H1 (cell line): ENCODE measurements around the gene ASIC2. TPM values are rescaled to one million over a fixed set of nuclear protein-coding genes. Genes with fewer than 3 reads are reported as not detected.

Experiments used
- CTCF ChIA-PET: fragments of 300-600 bp; sonication (Branson Sonifier 250); formaldehyde crosslinking; loops from one replicate; lab custom pipeline; 2021; ENCODE audit not compliant: partially characterized antibody; lab: Charles Lee
- POLR2A ChIA-PET: fragments of 300-600 bp; sonication (Branson Sonifier 250); formaldehyde crosslinking; loops from one replicate; lab custom pipeline; 2021; ENCODE audit warnings: inconsistent platforms; ENCODE audit not compliant: partially characterized antibody; lab: Charles Lee
- DNase-seq, 2 experiments: peaks; one replicate each; pipeline versions ENCODE4 v3.0.0 to v3.0.0-alpha.2; 2010 to 2022; ENCODE audit warnings: low spot score in 2 of 2, low read depth in 1 of 2, mixed read lengths in 1 of 2
- FAIRE-seq: peaks from 2 replicates; lab custom pipeline; 2011; peaks lifted over from hg19 to GRCh38; lab: Jason Lieb, UNC
- H2AFZ ChIP-seq: 2 replicates; pipeline ENCODE4 v1.8.1; 2012; ENCODE audit warnings: low read length, inconsistent platforms
- H2AK5ac ChIP-seq: 2 replicates; pipeline ENCODE4 v1.6.1; 2013; ENCODE audit warnings: low read depth, low read length
- H2BK120ac ChIP-seq: replicated peaks from 2 replicates; pipeline ENCODE3; 2013; ENCODE audit warnings: low read depth, low read length, inconsistent platforms
- H2BK12ac ChIP-seq: 2 replicates; pipeline ENCODE4 v1.6.1; 2013; ENCODE audit warnings: low read depth, low read length
- H2BK15ac ChIP-seq: 2 replicates; pipeline ENCODE4 v1.6.1; 2013; ENCODE audit warnings: low read length
- H2BK20ac ChIP-seq: 2 replicates; pipeline ENCODE4 v1.6.1; 2013; ENCODE audit warnings: low read length
- H2BK5ac ChIP-seq: 2 replicates; pipeline ENCODE4 v1.6.1; 2013; ENCODE audit warnings: low read depth, low read length
- H3K14ac ChIP-seq: 2 replicates; pipeline ENCODE4 v1.6.1; 2013; ENCODE audit warnings: inconsistent platforms; ENCODE audit not compliant: insufficient read length
- H3K18ac ChIP-seq: 2 replicates; pipeline ENCODE4 v1.6.1; 2013; ENCODE audit warnings: low read length; ENCODE audit errors: extremely low read depth
- H3K23ac ChIP-seq: 2 replicates; pipeline ENCODE4 v1.6.1; 2013; ENCODE audit warnings: inconsistent platforms; ENCODE audit not compliant: insufficient read length
- H3K23me2 ChIP-seq: 2 replicates; pipeline ENCODE4 v1.6.1; 2013; ENCODE audit warnings: low read depth, low read length
- H3K27ac ChIP-seq: 2 replicates; pipeline ENCODE4 v1.6.1; 2011; ENCODE audit warnings: low read depth, low read length, inconsistent platforms
- H3K27me3 ChIP-seq, 4 experiments: replicated peaks in 1 of 4; 1 replicate in 1 of 4; 2 replicates in 3 of 4; pipeline versions ENCODE4 v1.6.1 to v1.8.1; 2011 to 2013; ENCODE audit warnings: low read length in 3 of 4, mild to moderate bottlenecking in 3 of 4, inconsistent platforms in 2 of 4, mixed read lengths in 2 of 4, moderate library complexity in 1 of 4; ENCODE audit not compliant: control insufficient read depth in 3 of 4, insufficient read depth in 3 of 4; ENCODE audit errors: extremely low read depth in 1 of 4
- H3K36me3 ChIP-seq, 4 experiments: 2 replicates each; pipeline versions ENCODE4 v1.6.1 to v1.8.1; 2011 to 2013; ENCODE audit warnings: mild to moderate bottlenecking in 4 of 4, low read length in 3 of 4, moderate library complexity in 2 of 4, control low read depth in 1 of 4, inconsistent platforms in 1 of 4; ENCODE audit not compliant: insufficient read depth in 4 of 4, control insufficient read depth in 2 of 4
- H3K4ac ChIP-seq: replicated peaks from 2 replicates; pipeline ENCODE3; 2013; ENCODE audit warnings: low read length, low read depth, mixed read lengths, inconsistent platforms; ENCODE audit not compliant: insufficient read length
- H3K4me1 ChIP-seq, 4 experiments: replicated peaks in 1 of 4; 1 replicate in 1 of 4; 2 replicates in 3 of 4; pipeline versions ENCODE4 v1.6.1 to v1.8.1; 2011 to 2013; ENCODE audit warnings: low read length in 3 of 4, inconsistent platforms in 2 of 4, mixed read lengths in 1 of 4; ENCODE audit not compliant: insufficient read depth in 4 of 4, control insufficient read depth in 3 of 4
- H3K4me2 ChIP-seq, 2 experiments: 2 replicates each; pipeline versions ENCODE4 v1.6.1 to v1.8.1; 2011 to 2013; ENCODE audit warnings: low read depth in 2 of 2, low read length in 2 of 2, control low read depth in 1 of 2, inconsistent platforms in 1 of 2, mild to moderate bottlenecking in 1 of 2; ENCODE audit not compliant: insufficient read depth in 1 of 2
- H3K4me3 ChIP-seq, 4 experiments: fragments of 200-600, 300-600 bp in 1 of 4; sonication (generic), shearing (Covaris generic), sonication (Bioruptor Twin) in 1 of 4; 2 replicates each; pipeline versions ENCODE4 v1.5.1 to v1.8.1; 2011 to 2016; ENCODE audit warnings: low read length in 4 of 4, low read depth in 3 of 4, control low read depth in 2 of 4, inconsistent platforms in 2 of 4, mild to moderate bottlenecking in 2 of 4, mixed read lengths in 1 of 4, moderate library complexity in 1 of 4; ENCODE audit not compliant: insufficient read depth in 2 of 4; ENCODE audit errors: extremely low read depth in 1 of 4
- H3K56ac ChIP-seq: replicated peaks from 2 replicates; pipeline ENCODE3; 2013; ENCODE audit warnings: low read depth, mild to moderate bottlenecking, mixed read lengths, low read length, inconsistent platforms; ENCODE audit not compliant: insufficient read length
- H3K79me1 ChIP-seq: 2 replicates; pipeline ENCODE4 v1.6.1; 2013; ENCODE audit warnings: low read depth, low read length, control low read depth
- H3K79me2 ChIP-seq, 2 experiments: 2 replicates each; pipeline versions ENCODE4 v1.6.1 to v1.8.1; 2012 to 2013; ENCODE audit warnings: low read length in 2 of 2, mild to moderate bottlenecking in 2 of 2, inconsistent platforms in 1 of 2; ENCODE audit not compliant: insufficient read depth in 2 of 2, control insufficient read depth in 1 of 2
- H3K9ac ChIP-seq, 4 experiments: replicated peaks in 1 of 4; 1 replicate in 1 of 4; 2 replicates in 3 of 4; pipeline versions ENCODE4 v1.6.1 to v1.8.1; 2011 to 2013; ENCODE audit warnings: low read depth in 3 of 4, low read length in 3 of 4, control low read depth in 2 of 4, mild to moderate bottlenecking in 2 of 4, moderate library complexity in 2 of 4, inconsistent platforms in 1 of 4; ENCODE audit errors: extremely low read depth in 1 of 4
- H3K9me3 ChIP-seq, 2 experiments: 2 replicates each; pipeline versions ENCODE4 v1.6.1 to v1.8.1; 2012 to 2013; ENCODE audit warnings: mild to moderate bottlenecking in 2 of 2, moderate library complexity in 2 of 2, control low read depth in 1 of 2, inconsistent platforms in 1 of 2, low read depth in 1 of 2, low read length in 1 of 2, mixed read lengths in 1 of 2; ENCODE audit not compliant: insufficient read depth in 2 of 2
- H4K20me1 ChIP-seq, 2 experiments: replicated peaks in 1 of 2; 2 replicates each; pipeline versions ENCODE3 to v1.8.1; 2011 to 2013; ENCODE audit warnings: inconsistent platforms in 2 of 2, low read length in 2 of 2, mild to moderate bottlenecking in 1 of 2; ENCODE audit not compliant: insufficient read depth in 2 of 2, control insufficient read depth in 1 of 2
- H4K5ac ChIP-seq: 2 replicates; pipeline ENCODE4 v1.6.1; 2013; ENCODE audit warnings: low read length, low read depth, mixed read lengths, inconsistent platforms; ENCODE audit not compliant: insufficient read length
- H4K8ac ChIP-seq: 2 replicates; pipeline ENCODE4 v1.8.0; 2013; ENCODE audit warnings: mild to moderate bottlenecking, moderate library complexity, low read length, inconsistent platforms; ENCODE audit not compliant: insufficient read depth; ENCODE audit errors: extremely low read depth
- H4K91ac ChIP-seq: replicated peaks from 2 replicates; pipeline ENCODE3; 2013; ENCODE audit warnings: low read length, mixed read lengths, inconsistent platforms; ENCODE audit not compliant: insufficient read length
- ASH2L ChIP-seq: fragments of 200-600, 300-600 bp; sonication (generic); IDR thresholded peaks from one replicate; pipeline ENCODE4 v1.7.1; 2017; ENCODE audit warnings: low read length
- BACH1 ChIP-seq: IDR thresholded peaks from 2 replicates; pipeline ENCODE4 v1.6.1; 2012; ENCODE audit warnings: low read length, improper control_type of control experiment
- EZH2 ChIP-seq: fragments of 200-600 bp; sonication (generic); IDR thresholded peaks from 2 replicates; pipeline ENCODE4 v1.7.1; 2012; ENCODE audit warnings: low read depth, mild to moderate bottlenecking, moderate library complexity, low read length, inconsistent platforms; ENCODE audit not compliant: severe bottlenecking
- HDAC6 ChIP-seq: IDR thresholded peaks from one replicate; pipeline ENCODE4 v1.7.1; 2012; ENCODE audit warnings: low read depth, mild to moderate bottlenecking, inconsistent platforms, low read length, moderate library complexity
- SIX5 ChIP-seq: IDR thresholded peaks from 2 replicates; pipeline ENCODE4 v1.6.1; 2011; ENCODE audit warnings: mild to moderate bottlenecking, low read depth, low read length
- TAF7 ChIP-seq: optimal IDR thresholded peaks from 2 replicates; pipeline ENCODE3; 2011; ENCODE audit warnings: low read depth, mild to moderate bottlenecking, inconsistent platforms, low read length, moderate library complexity, borderline replicate concordance
- TBP ChIP-seq: IDR thresholded peaks from 2 replicates; pipeline ENCODE4 v1.6.1; 2011; ENCODE audit warnings: low read depth, low read length, improper control_type of control experiment
- WGBS, 2 experiments: shearing (Covaris generic) in 1 of 2; methylation state at CpG; one replicate each; pipeline versions ENCODE4 v1.1.6 to v1.1.7; 2013 to 2015; ENCODE audit warnings: low lambda C conversion rate in 2 of 2, mixed read lengths in 2 of 2, inconsistent platforms in 1 of 2, low coverage in 1 of 2, missing lambda C conversion rate in 1 of 2; ENCODE audit not compliant: insufficient replicate concordance in 2 of 2, insufficient coverage in 1 of 2, insufficient read length in 1 of 2; ENCODE audit errors: extremely low coverage in 1 of 2, missing lambda C conversion rate in 1 of 2; 5-methylcytosine and 5-hydroxymethylcytosine counted together
- polyA plus RNA-seq, 7 experiments: library from polyadenylated mRNA; depleted of rRNA in 3 of 7; stranded (reverse) in 5 of 7; unstranded in 2 of 7; fragments of >200 nt in 5 of 7; fragments of 200-250 nt in 2 of 7; gene quantifications; 1 replicate in 5 of 7; 2 replicates in 1 of 7; 4 replicates in 1 of 7; pipeline versions ENCODE4 v1.2.1 to v1.2.3, GENCODE V29; 2011 to 2013; ENCODE audit warnings: missing spikeins in 2 of 7, mixed read lengths in 2 of 7
- total RNA-seq: library from RNA; stranded (reverse); fragmentation: NEBNext Ultra II Directional; extraction: Animal tissue kit (Norgen Biotek cat#: 25700); gene quantifications from 2 replicates; pipeline ENCODE4 v1.2.1, GENCODE V29; 2021
- TF ChIP-seq, protein P1 (sequence below): IDR thresholded peaks from 2 replicates; pipeline ENCODE4 v1.6.1; 2012; ENCODE audit warnings: low read length, inconsistent platforms

The ASIC2 gene
- total and polyA plus RNA-seq, 2 of the 8 experiments (the other 6 are each of a cell fraction or from before 2014, with no cell fraction given) = 0.86 to 1.2 TPM

DNA sequence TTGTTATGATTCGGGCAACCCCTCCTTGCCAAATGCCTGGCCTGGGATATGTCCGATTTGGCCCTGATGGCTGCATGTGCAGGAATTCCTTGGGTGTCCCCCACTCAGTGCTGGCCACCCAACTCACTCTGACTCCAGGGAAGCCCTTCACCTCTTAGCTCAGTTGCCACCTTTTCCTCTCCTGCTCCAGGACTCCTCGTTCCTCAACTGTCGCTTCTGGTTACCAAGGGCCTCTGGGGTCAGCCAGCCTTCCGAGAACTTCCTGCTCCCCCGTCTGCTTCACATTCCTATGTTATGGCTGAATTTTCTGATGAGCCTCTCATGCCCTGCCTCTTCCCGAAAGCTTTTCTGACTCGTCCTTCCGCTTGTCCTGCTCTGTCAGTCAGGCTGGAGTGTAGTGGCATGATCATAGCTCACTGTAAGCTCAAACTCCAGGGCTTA lies 237.9 kb downstream of the ASIC2 start:
- 90% methylated on average over 9 of the region's 9 CpGs; no CpG with 5 or more reads in 1 of the 2 experiments for WGBS, 2 experiments
- H3K79me1 ChIP-seq = no peaks in the 10 kb centered on the region
- no peak overlapping the region for H2BK20ac ChIP-seq
- no peak overlapping the region for H3K27ac ChIP-seq
- no peak for FAIRE-seq
- no peaks in the 10 kb centered on the region for H3K23me2 ChIP-seq
- peaks cover 0 to 3% (median 0%) of the 10 kb centered on the region in 4 experiments; a peak in 1 of 7 replicates for H3K27me3 ChIP-seq
- no peaks in the 10 kb centered on the region for H4K20me1 ChIP-seq
- CTCF ChIA-PET = interaction anchor here (0.8 to 1.7 kb wide), 4 partner anchors 8 to 137 kb away, joined by 3 to 6 read pairs (median 4); no protein-coding TSS in a partner anchor
- TF ChIP-seq HDAC6 (no peak), ASH2L (no peak), EZH2 (no peak), SIX5 (no peak), TBP (no peak), BACH1 (no peak), TAF7 (no peak)
- TF ChIP-seq, protein P1, sequence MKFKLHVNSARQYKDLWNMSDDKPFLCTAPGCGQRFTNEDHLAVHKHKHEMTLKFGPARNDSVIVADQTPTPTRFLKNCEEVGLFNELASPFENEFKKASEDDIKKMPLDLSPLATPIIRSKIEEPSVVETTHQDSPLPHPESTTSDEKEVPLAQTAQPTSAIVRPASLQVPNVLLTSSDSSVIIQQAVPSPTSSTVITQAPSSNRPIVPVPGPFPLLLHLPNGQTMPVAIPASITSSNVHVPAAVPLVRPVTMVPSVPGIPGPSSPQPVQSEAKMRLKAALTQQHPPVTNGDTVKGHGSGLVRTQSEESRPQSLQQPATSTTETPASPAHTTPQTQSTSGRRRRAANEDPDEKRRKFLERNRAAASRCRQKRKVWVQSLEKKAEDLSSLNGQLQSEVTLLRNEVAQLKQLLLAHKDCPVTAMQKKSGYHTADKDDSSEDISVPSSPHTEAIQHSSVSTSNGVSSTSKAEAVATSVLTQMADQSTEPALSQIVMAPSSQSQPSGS = no peak
- no peak overlapping the region for H2BK120ac ChIP-seq
- H3K23ac ChIP-seq = no peak overlapping the region
- H4K91ac ChIP-seq = no peak overlapping the region
- H4K8ac ChIP-seq = no peak overlapping the region
- H4K5ac ChIP-seq = no peak overlapping the region
- no peak overlapping the region for H2AK5ac ChIP-seq
- no peak overlapping the region for H3K14ac ChIP-seq
- no peaks in the 10 kb centered on the region for H3K79me2 ChIP-seq
- no peak overlapping the region for H2BK15ac ChIP-seq
- no peak overlapping the region for H3K9ac ChIP-seq
- no peak overlapping the region for H2BK5ac ChIP-seq
- H3K18ac ChIP-seq = no peak overlapping the region
- no peak overlapping the region for H3K4ac ChIP-seq
- no peaks in the 10 kb centered on the region for H3K9me3 ChIP-seq
- no peaks in the 10 kb centered on the region for H3K4me1 ChIP-seq
- H3K4me2 ChIP-seq = no peak overlapping the region
- no peak overlapping the region for H2AFZ ChIP-seq
- POLR2A ChIA-PET = no interaction called here
- H2BK12ac ChIP-seq = no peak overlapping the region
- H3K36me3 ChIP-seq = no peaks in the 10 kb centered on the region
- H3K56ac ChIP-seq = no peak overlapping the region
- no peak for DNase-seq
- no peak overlapping the region for H3K4me3 ChIP-seq
